GM23248 (cell line): Measurements from ENCODE around the gene ATP5PB.

ENCODE experiments used
- EZH2 ChIP-seq: fragments of 200-600 bp; sonication (generic); IDR thresholded peaks from 2 replicates; pipeline ENCODE4 v1.6.1; 2018; ENCODE audit warnings: antibody characterized with exemption, mild to moderate bottlenecking; ENCODE audit not compliant: insufficient read depth, poor library complexity, severe bottlenecking
- EZH2phosphoT487 ChIP-seq: fragments of 200-600 bp; sonication (generic); IDR thresholded peaks from 2 replicates; pipeline ENCODE4 v1.6.1; 2018; ENCODE audit warnings: antibody characterized with exemption, moderate library complexity, mild to moderate bottlenecking, low read depth; ENCODE audit not compliant: insufficient read depth

- no peak for TF ChIP-seq EZH2
- no peak for TF ChIP-seq EZH2phosphoT487
Observed at GRCh38 chr1:111467865-111468716, 18.8 kb downstream of the ATP5PB start.
